Endodermal cell (in vitro differentiated cells): ENCODE data around the gene SYCE3. TPM values are rescaled to one million over a fixed set of nuclear protein-coding genes. Genes with fewer than 3 reads are reported as not detected.

Source experiments
- DNase-seq: peaks from one replicate; pipeline ENCODE4 v3.0.0-alpha.2; 2017
- H3K27ac ChIP-seq: 2 replicates; pipeline ENCODE4 v1.5.1; 2013; ENCODE audit warnings: mild to moderate bottlenecking, low read depth, low read length, moderate library complexity
- H3K27me3 ChIP-seq: 2 replicates; pipeline ENCODE4 v1.6.1; 2013; ENCODE audit warnings: mild to moderate bottlenecking, low read length, moderate library complexity; ENCODE audit not compliant: insufficient read depth, control insufficient read depth, poor library complexity, severe bottlenecking
- H3K36me3 ChIP-seq: 2 replicates; pipeline ENCODE4 v1.7.0; 2013; ENCODE audit warnings: mild to moderate bottlenecking, low read length, moderate library complexity; ENCODE audit not compliant: control insufficient read depth, insufficient read depth
- H3K4me1 ChIP-seq: one replicate; pipeline ENCODE4 v1.7.0; 2013; ENCODE audit warnings: low read length; ENCODE audit not compliant: control insufficient read depth, insufficient read depth
- H3K4me3 ChIP-seq: 2 replicates; pipeline ENCODE4 v1.5.1; 2013; ENCODE audit warnings: mild to moderate bottlenecking, low read length, moderate library complexity
- H3K9ac ChIP-seq: 2 replicates; pipeline ENCODE4 v1.6.1; 2013; ENCODE audit warnings: mild to moderate bottlenecking, low read length, moderate library complexity; ENCODE audit not compliant: poor library complexity, severe bottlenecking; ENCODE audit errors: extremely low read depth
- H3K9me3 ChIP-seq: 2 replicates; pipeline ENCODE4 v1.6.1; 2013; ENCODE audit warnings: mild to moderate bottlenecking, low read length, moderate library complexity; ENCODE audit not compliant: control insufficient read depth
- H3K27ac Mint-ChIP-seq: 2 replicates; pipeline ENCODE4 v1.8.0; 2020; ENCODE audit warnings: mixed read lengths
- H3K27me3 Mint-ChIP-seq: 2 replicates; pipeline ENCODE4 v1.8.0; 2021; ENCODE audit warnings: mild to moderate bottlenecking, mixed read lengths; ENCODE audit not compliant: insufficient read depth
- H3K36me3 Mint-ChIP-seq: 2 replicates; pipeline ENCODE4 v1.8.0; 2020; ENCODE audit warnings: low read depth, mixed read lengths
- H3K4me1 Mint-ChIP-seq: 2 replicates; pipeline ENCODE4 v1.8.0; 2020; ENCODE audit warnings: mixed read lengths
- H3K4me3 Mint-ChIP-seq: 2 replicates; pipeline ENCODE4 v1.8.0; 2020; ENCODE audit warnings: mild to moderate bottlenecking, moderate library complexity, mixed read lengths
- H3K9me3 Mint-ChIP-seq: 2 replicates; pipeline ENCODE4 v1.8.0; 2020; ENCODE audit warnings: mild to moderate bottlenecking, mixed read lengths
- CTCF ChIP-seq: fragments of 200-600 bp; sonication (generic); conservative IDR thresholded peaks from 2 replicates; pipeline ENCODE4 v1.5.0; 2021; ENCODE audit warnings: antibody characterized with exemption, mild to moderate bottlenecking
- WGBS, 2 experiments: methylation state at CpG; one replicate each; pipeline versions ENCODE4 v1.1.5 to v1.1.7; 2013; ENCODE audit warnings: missing lambda C conversion rate in 2 of 2, mixed read lengths in 1 of 2; ENCODE audit not compliant: insufficient coverage in 1 of 2, insufficient read length in 1 of 2; 5-methylcytosine and 5-hydroxymethylcytosine counted together
- total RNA-seq, 2 donors: library from RNA; stranded (reverse); fragmentation: NEBNext Ultra II Directional in 1 of 2; extraction: Animal tissue kit (Norgen Biotek cat#: 25700) in 1 of 2; gene quantifications; 2 replicates in 1 of 2; 3 replicates in 1 of 2; pipeline ENCODE4 v1.2.1, GENCODE V29; 2021

Gene SYCE3
- total RNA-seq, 2 donors from 2014 or later, result 0.70 to 0.91 TPM

GRCh38 chr22:50530580-50530876, 32.2 kb downstream of the SYCE3 start:
- no peak overlapping the region for H3K27ac ChIP-seq

DNA sequence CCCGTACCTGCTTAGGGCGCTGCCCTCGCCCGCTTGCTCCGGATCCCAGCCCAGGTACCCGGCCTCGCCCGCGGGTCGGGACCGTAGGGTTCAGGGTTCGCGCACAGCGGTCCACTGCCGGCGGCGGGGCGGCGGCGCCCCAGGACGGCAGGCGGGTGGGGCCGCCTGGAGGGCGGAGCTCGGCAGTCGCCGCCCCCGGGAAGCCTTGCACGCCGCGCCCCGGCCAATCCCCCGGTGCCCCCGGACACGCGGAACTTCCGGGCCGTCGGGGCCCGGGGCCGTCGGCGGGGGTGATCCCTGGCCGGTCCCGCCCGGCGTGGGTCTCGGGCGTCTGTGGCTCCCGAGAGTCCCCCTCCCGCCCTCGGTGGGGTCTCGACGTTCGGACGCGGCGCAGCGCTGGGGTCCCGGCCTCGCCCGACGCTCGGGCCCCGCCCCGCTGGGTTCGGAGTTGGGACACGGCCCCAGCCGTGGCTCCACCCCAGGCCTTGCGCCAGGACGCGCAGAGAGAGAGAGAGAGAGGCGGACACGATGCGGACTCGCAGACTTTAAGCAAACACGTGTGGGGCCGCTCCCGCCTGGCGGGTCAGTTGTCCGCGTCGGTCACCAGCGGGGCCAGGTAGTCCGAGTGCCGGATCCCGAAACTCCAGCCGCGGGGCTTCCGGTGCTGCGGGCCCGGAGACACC, 32.7 kb downstream of the SYCE3 start, which contains the start of gene TYMP:
TSS of gene TYMP (minus strand) at position 116 of the 683 bp plus-strand sequence. CDS start 303 bp downstream, outside the sequence.
- WGBS, 2 experiments, result 6 to 7% methylated on average over 27 to 92 of the region's 92 CpGs
- no peaks in the 10 kb centered on the region for H3K9me3 ChIP-seq
- H3K4me3 ChIP-seq, result no peak within 1 kb of the TSS
- TF ChIP-seq CTCF, result no peak
- H3K27me3 ChIP-seq, result peaks cover 57% of the 10 kb centered on the region
- no peaks in the 10 kb centered on the region for H3K4me1 ChIP-seq
- H3K9ac ChIP-seq, result peak within 1 kb of the TSS; percentile 41
- no peak within 1 kb of the TSS for H3K27ac ChIP-seq
- peak within 1 kb of the TSS; percentile 56 for H3K4me3 Mint-ChIP-seq
- H3K27me3 Mint-ChIP-seq, result peaks cover 65% of the 10 kb centered on the region
- H3K36me3 Mint-ChIP-seq, result no peaks in the 10 kb centered on the region
- DNase-seq, result peak; percentile 68
- H3K4me1 Mint-ChIP-seq, result peaks cover 8% of the 10 kb centered on the region
- no peaks in the 10 kb centered on the region for H3K9me3 Mint-ChIP-seq
- H3K27ac Mint-ChIP-seq, result no peak within 1 kb of the TSS
- no peaks in the 10 kb centered on the region for H3K36me3 ChIP-seq

More at GRCh38 chr22:50530580-50530876, 32.2 kb downstream of the SYCE3 start:
- H3K9me3 ChIP-seq, result no peaks in the 10 kb centered on the region
- WGBS, 2 experiments, result 9 to 15% methylated on average over 4 to 21 of the region's 21 CpGs
- Mint-ChIP-seq H3K4me3 (peak overlapping the region; percentile 56), H3K4me1 (peaks cover 8% of the 10 kb centered on the region), H3K36me3 (no peaks in the 10 kb centered on the region), H3K9me3 (no peaks in the 10 kb centered on the region), H3K27ac (no peak overlapping the region), H3K27me3 (peaks cover 65% of the 10 kb centered on the region)
- TF ChIP-seq CTCF, result no peak
- H3K9ac ChIP-seq, result no peak overlapping the region
- DNase-seq, result no peak
- H3K4me3 ChIP-seq, result no peak overlapping the region
- H3K27me3 ChIP-seq, result peaks cover 57% of the 10 kb centered on the region
- H3K36me3 ChIP-seq, result no peaks in the 10 kb centered on the region
- no peaks in the 10 kb centered on the region for H3K4me1 ChIP-seq

- no peaks in the 10 kb centered on the region for H3K36me3 Mint-ChIP-seq
- 27 to 40% methylated on average over 33 to 50 of the region's 50 CpGs for WGBS, 2 experiments
- no peak overlapping the region for H3K4me3 ChIP-seq
- no peaks in the 10 kb centered on the region for H3K9me3 ChIP-seq
- no peak overlapping the region for H3K9ac ChIP-seq
- no peak overlapping the region for H3K27ac ChIP-seq
- H3K4me3 Mint-ChIP-seq, result no peak overlapping the region
- no peaks in the 10 kb centered on the region for H3K36me3 ChIP-seq
- no peak for TF ChIP-seq CTCF
- H3K27me3 Mint-ChIP-seq, result peaks cover 65% of the 10 kb centered on the region
- peaks cover 12% of the 10 kb centered on the region for H3K4me1 Mint-ChIP-seq
- H3K4me1 ChIP-seq, result no peaks in the 10 kb centered on the region
- H3K9me3 Mint-ChIP-seq, result no peaks in the 10 kb centered on the region
- peak; percentile 66 for DNase-seq
- H3K27ac Mint-ChIP-seq, result no peak overlapping the region
- H3K27me3 ChIP-seq, result peaks cover 57% of the 10 kb centered on the region
Measured at GRCh38 chr22:50529416-50529896, 33.3 kb downstream of the SYCE3 start.
